Naive B cell (primary cell): ENCODE data around the gene DAPK2. TPM values are rescaled to one million over a fixed set of nuclear protein-coding genes. Genes with fewer than 3 reads are reported as not detected.

Experiments used
- ATAC-seq, 2 donors: fragments of 150-1000 bp; cut with Tn5 transposase; 2 replicates each; pipeline ENCODE4 v1.10.0; 2021; ENCODE audit warnings: low read depth in 2 of 2, mild to moderate bottlenecking in 2 of 2, moderate library complexity in 2 of 2
- DNase-seq: peaks from one replicate; pipeline ENCODE4 v3.0.0; 2022
- H3K27ac Mint-ChIP-seq, 6 donors: one replicate each; pipeline ENCODE4 v1.8.0; 2020 to 2022; ENCODE audit warnings: mild to moderate bottlenecking in 6 of 6, mixed read lengths in 6 of 6, moderate library complexity in 5 of 6, inconsistent platforms in 2 of 6
- H3K27me3 Mint-ChIP-seq, 3 donors: one replicate each; pipeline ENCODE4 v1.8.0; 2021 to 2022; ENCODE audit warnings: mixed read lengths in 3 of 3, mild to moderate bottlenecking in 1 of 3
- H3K36me3 Mint-ChIP-seq, 2 donors: one replicate each; pipeline ENCODE4 v1.8.0; 2020 to 2022; ENCODE audit warnings: mixed read lengths in 2 of 2, inconsistent platforms in 1 of 2, mild to moderate bottlenecking in 1 of 2
- H3K4me1 Mint-ChIP-seq, 3 donors: one replicate each; pipeline ENCODE4 v1.8.0; 2020 to 2022; ENCODE audit warnings: mixed read lengths in 3 of 3, inconsistent platforms in 1 of 3, mild to moderate bottlenecking in 1 of 3, moderate library complexity in 1 of 3
- H3K4me3 Mint-ChIP-seq, 8 donors: one replicate each; pipeline ENCODE4 v1.8.0; 2020 to 2022; ENCODE audit warnings: mild to moderate bottlenecking in 8 of 8, mixed read lengths in 8 of 8, moderate library complexity in 8 of 8, inconsistent platforms in 2 of 8
- H3K9me3 Mint-ChIP-seq, 7 donors: one replicate each; pipeline ENCODE4 v1.8.0; 2020 to 2022; ENCODE audit warnings: mixed read lengths in 7 of 7, mild to moderate bottlenecking in 5 of 7, inconsistent platforms in 2 of 7, moderate library complexity in 1 of 7
- polyA plus RNA-seq, 6 donors: library from polyadenylated mRNA; unstranded; fragments of 300-500 nt; fragmentation: Illumina TruSeq; gene quantifications; one replicate each; pipeline ENCODE4 v1.2.3, GENCODE V29; 2021; ENCODE audit warnings: low read depth in 6 of 6

Gene DAPK2
- polyA plus RNA-seq, 6 donors from 2014 or later, result 0.69 to 10.3 (median 0.96) TPM

GRCh38 chr15:63928185-63928842 is 118.0 kb downstream of the DAPK2 start:
- no peaks in the 10 kb centered on the region for H3K36me3 Mint-ChIP-seq
- DNase-seq (no peak), ATAC-seq (no peak)
- peaks cover 0 to 1% (median 0%) of the 10 kb centered on the region in 7 donors for H3K9me3 Mint-ChIP-seq
- peak overlapping the region in 2 of 6 donors; percentile 60 to 92 for H3K27ac Mint-ChIP-seq
- peaks cover 0 to 12% (median 0%) of the 10 kb centered on the region in 3 donors for H3K27me3 Mint-ChIP-seq
- no peak overlapping the region for H3K4me3 Mint-ChIP-seq
- peaks cover 0 to 3% (median 0%) of the 10 kb centered on the region in 3 donors for H3K4me1 Mint-ChIP-seq

GRCh38 chr15:63923993-63924950 is 122.0 kb downstream of the DAPK2 start:
- peaks cover 9 to 10% (median 10%) of the 10 kb centered on the region in 3 donors for H3K4me1 Mint-ChIP-seq
- no peak for ATAC-seq
- no peak for DNase-seq
- no peaks in the 10 kb centered on the region for H3K36me3 Mint-ChIP-seq
- peaks cover 0 to 12% (median 3%) of the 10 kb centered on the region in 3 donors for H3K27me3 Mint-ChIP-seq
- peak overlapping the region in 1 of 8 donors; percentile 53 for H3K4me3 Mint-ChIP-seq
- no peak overlapping the region for H3K27ac Mint-ChIP-seq
- peaks cover 0 to 1% (median 0%) of the 10 kb centered on the region in 7 donors for H3K9me3 Mint-ChIP-seq

- DNase-seq (no peak), ATAC-seq (no peak)
- Mint-ChIP-seq H3K27ac (peak overlapping the region in 1 of 6 donors; percentile 10), H3K36me3 (no peaks in the 10 kb centered on the region), H3K9me3 (peaks cover 0 to 1% (median 0%) of the 10 kb centered on the region in 7 donors), H3K27me3 (peaks cover 0 to 6% (median 3%) of the 10 kb centered on the region in 3 donors), H3K4me1 (peaks cover 9 to 10% (median 10%) of the 10 kb centered on the region in 3 donors), H3K4me3 (no peak overlapping the region)
Measured at GRCh38 chr15:63922916-63923315, 123.4 kb downstream of the DAPK2 start.

- Mint-ChIP-seq H3K36me3 (no peaks in the 10 kb centered on the region), H3K4me3 (no peak overlapping the region), H3K27ac (peak overlapping the region in 1 of 6 donors; percentile 10), H3K27me3 (peaks cover 0 to 4% (median 3%) of the 10 kb centered on the region in 3 donors), H3K4me1 (peaks cover 9 to 10% (median 10%) of the 10 kb centered on the region in 3 donors), H3K9me3 (peaks cover 0 to 1% (median 0%) of the 10 kb centered on the region in 7 donors)
- ATAC-seq, result no peak
- no peak for DNase-seq
Measured at GRCh38 chr15:63922261-63922904, 123.9 kb downstream of the DAPK2 start.

- H3K9me3 Mint-ChIP-seq, result no peaks in the 10 kb centered on the region
- H3K27ac Mint-ChIP-seq, result peak overlapping the region in 1 of 6 donors; percentile 45
- H3K4me3 Mint-ChIP-seq, result no peak overlapping the region
- H3K27me3 Mint-ChIP-seq, result peaks cover 0 to 3% (median 0%) of the 10 kb centered on the region in 3 donors
- H3K36me3 Mint-ChIP-seq, result no peaks in the 10 kb centered on the region
- DNase-seq (no peak), ATAC-seq (no peak)
- peaks cover 9 to 10% (median 10%) of the 10 kb centered on the region in 3 donors for H3K4me1 Mint-ChIP-seq
Measured at GRCh38 chr15:63920504-63921175, 125.6 kb downstream of the DAPK2 start.

- peaks cover 0 to 3% (median 0%) of the 10 kb centered on the region in 3 donors for H3K27me3 Mint-ChIP-seq
- ATAC-seq (no peak), DNase-seq (no peak)
- no peaks in the 10 kb centered on the region for H3K36me3 Mint-ChIP-seq
- peaks cover 9 to 10% (median 10%) of the 10 kb centered on the region in 3 donors for H3K4me1 Mint-ChIP-seq
- peak overlapping the region in 2 of 6 donors; percentile 61 to 85 for H3K27ac Mint-ChIP-seq
- no peaks in the 10 kb centered on the region for H3K9me3 Mint-ChIP-seq
- no peak overlapping the region for H3K4me3 Mint-ChIP-seq
Measured at GRCh38 chr15:63918901-63919348, 127.4 kb downstream of the DAPK2 start.

- ATAC-seq (no peak), DNase-seq (no peak)
- H3K4me3 Mint-ChIP-seq, result no peak overlapping the region
- H3K9me3 Mint-ChIP-seq, result no peaks in the 10 kb centered on the region
- peak overlapping the region in 2 of 6 donors; percentile 24 to 75 for H3K27ac Mint-ChIP-seq
- no peaks in the 10 kb centered on the region for H3K36me3 Mint-ChIP-seq
- H3K27me3 Mint-ChIP-seq, result peaks cover 0 to 3% (median 0%) of the 10 kb centered on the region in 3 donors
- H3K4me1 Mint-ChIP-seq, result peaks cover 9 to 10% (median 10%) of the 10 kb centered on the region in 3 donors
Measured at GRCh38 chr15:63918317-63918672, 128.0 kb downstream of the DAPK2 start.

GRCh38 chr15:63917588-63918316 is 128.5 kb downstream of the DAPK2 start:
- Mint-ChIP-seq H3K4me3 (no peak overlapping the region), H3K36me3 (no peaks in the 10 kb centered on the region), H3K27ac (peak overlapping the region in 3 of 6 donors; percentile 24 to 75 (median 33)), H3K4me1 (peaks cover 9 to 10% (median 10%) of the 10 kb centered on the region in 3 donors), H3K9me3 (no peaks in the 10 kb centered on the region), H3K27me3 (peaks cover 0 to 3% (median 0%) of the 10 kb centered on the region in 3 donors)
- ATAC-seq (no peak), DNase-seq (no peak)

- Mint-ChIP-seq H3K27me3 (peaks cover 0 to 3% (median 0%) of the 10 kb centered on the region in 3 donors), H3K4me3 (no peak overlapping the region), H3K9me3 (no peaks in the 10 kb centered on the region), H3K36me3 (no peaks in the 10 kb centered on the region), H3K27ac (no peak overlapping the region), H3K4me1 (peaks cover 7 to 10% (median 7%) of the 10 kb centered on the region in 3 donors)
- ATAC-seq, result no peak
- DNase-seq, result no peak
Measured at GRCh38 chr15:63915873-63916771, 130.2 kb downstream of the DAPK2 start.

GRCh38 chr15:63915209-63915872 is 130.9 kb downstream of the DAPK2 start:
- peaks cover 0 to 3% (median 0%) of the 10 kb centered on the region in 3 donors for H3K4me1 Mint-ChIP-seq
- no peaks in the 10 kb centered on the region for H3K36me3 Mint-ChIP-seq
- DNase-seq (no peak), ATAC-seq (no peak)
- H3K27me3 Mint-ChIP-seq, result no peaks in the 10 kb centered on the region
- no peak overlapping the region for H3K4me3 Mint-ChIP-seq
- no peak overlapping the region for H3K27ac Mint-ChIP-seq
- H3K9me3 Mint-ChIP-seq, result no peaks in the 10 kb centered on the region

GRCh38 chr15:63913786-63914315 is 132.4 kb downstream of the DAPK2 start:
- H3K4me1 Mint-ChIP-seq, result no peaks in the 10 kb centered on the region
- DNase-seq (no peak), ATAC-seq (no peak)
- peak overlapping the region in 1 of 6 donors; percentile 7 for H3K27ac Mint-ChIP-seq
- H3K36me3 Mint-ChIP-seq, result no peaks in the 10 kb centered on the region
- H3K27me3 Mint-ChIP-seq, result no peaks in the 10 kb centered on the region
- H3K4me3 Mint-ChIP-seq, result no peak overlapping the region
- no peaks in the 10 kb centered on the region for H3K9me3 Mint-ChIP-seq
